Smooth muscle cell (in vitro differentiated cells): ENCODE results near the gene SCART1. TPM values are rescaled to one million over a fixed set of nuclear protein-coding genes. Genes with fewer than 3 reads are reported as not detected.

ENCODE experiments used
- DNase-seq: peaks from one replicate; lab custom pipeline; 2025; ENCODE audit not compliant: unreplicated experiment; lab: John Stamatoyannopoulos, UW
- H2AFZ ChIP-seq: fragments of 200-600 bp; sonication (generic); 2 replicates; pipeline ENCODE4 v1.6.0; 2016; ENCODE audit warnings: antibody characterized with exemption, low read depth, mild to moderate bottlenecking
- H3F3A ChIP-seq: fragments of 200-600 bp; sonication (generic); 2 replicates; pipeline ENCODE4 v1.6.0; 2017; ENCODE audit warnings: antibody characterized with exemption, low read depth
- H3K27ac ChIP-seq: fragments of 200-600 bp; sonication (generic); 2 replicates; pipeline ENCODE4 v1.5.1; 2016; ENCODE audit warnings: low read depth, mild to moderate bottlenecking
- H3K27me3 ChIP-seq: fragments of 200-600 bp; sonication (generic); 2 replicates; pipeline ENCODE4 v1.6.1; 2016; ENCODE audit warnings: low read depth, mild to moderate bottlenecking
- H3K36me3 ChIP-seq: fragments of 200-600 bp; sonication (generic); 2 replicates; pipeline ENCODE4 v1.5.1; 2016; ENCODE audit warnings: low read depth
- H3K4me1 ChIP-seq: fragments of 200-600 bp; sonication (generic); 2 replicates; pipeline ENCODE4 v1.5.1; 2016; ENCODE audit warnings: low read depth
- H3K4me2 ChIP-seq: fragments of 200-600 bp; sonication (generic); 2 replicates; pipeline ENCODE4 v1.6.0; 2016; ENCODE audit warnings: mild to moderate bottlenecking
- H3K4me3 ChIP-seq: fragments of 200-600 bp; sonication (generic); 2 replicates; pipeline ENCODE4 v1.5.1; 2016; ENCODE audit warnings: mild to moderate bottlenecking
- H3K79me2 ChIP-seq: fragments of 200-600 bp; sonication (generic); 2 replicates; pipeline ENCODE4 v1.6.0; 2016; ENCODE audit warnings: low read depth, mild to moderate bottlenecking
- H3K9ac ChIP-seq: fragments of 200-600 bp; sonication (generic); 2 replicates; pipeline ENCODE4 v1.6.0; 2016; ENCODE audit warnings: low read depth
- H3K9me3 ChIP-seq: fragments of 200-600 bp; sonication (generic); replicated peaks from 2 replicates; pipeline ENCODE4 v1.5.1; 2016; ENCODE audit warnings: low read depth
- H4K20me1 ChIP-seq: fragments of 200-600 bp; sonication (generic); 2 replicates; pipeline ENCODE4 v1.6.0; 2016; ENCODE audit warnings: low read depth
- WGBS: methylation state at CpG from one replicate; pipeline ENCODE4 v1.1.7; 2016; ENCODE audit warnings: low lambda C conversion rate; 5-methylcytosine and 5-hydroxymethylcytosine counted together
- polyA plus RNA-seq: library from polyadenylated mRNA; unstranded; fragments of >200 nt; fragmentation: Nextera tagmentation; extraction: Ambion mirVana; gene quantifications from 2 replicates; pipeline ENCODE4 v1.2.1, GENCODE V29; 2016
- total RNA-seq: library from RNA; depleted of rRNA; stranded (reverse); fragments of >200 nt; gene quantifications from 2 replicates; pipeline ENCODE4 v1.2.3, GENCODE V29; 2014
- TF ChIP-seq, protein P1 (sequence below): fragments of 200-600 bp; sonication (generic); IDR thresholded peaks from 2 replicates; pipeline ENCODE4 v1.5.1; 2017; ENCODE audit warnings: borderline replicate concordance, mild to moderate bottlenecking, antibody characterized with exemption; ENCODE audit not compliant: insufficient read depth, poor library complexity, severe bottlenecking

The SCART1 gene
- total and polyA plus RNA-seq, 2 experiments from 2014 or later = 0.45 to 2.2 TPM

- Histone ChIP-seq H3K79me2 (no peaks in the 10 kb centered on the region), H3K36me3 (no peaks in the 10 kb centered on the region), H3K9me3 (peaks cover 11% of the 10 kb centered on the region), H3K9ac (no peak overlapping the region), H3K27me3 (no peaks in the 10 kb centered on the region), H3F3A (no peaks in the 10 kb centered on the region), H4K20me1 (no peaks in the 10 kb centered on the region), H3K4me3 (no peak overlapping the region), H2AFZ (no peak overlapping the region), H3K4me2 (no peak overlapping the region), H3K27ac (no peak overlapping the region), H3K4me1 (no peaks in the 10 kb centered on the region)
- WGBS = 75% methylated on average over 2 of the region's 2 CpGs
- DNase-seq = no peak
- TF ChIP-seq, protein P1, sequence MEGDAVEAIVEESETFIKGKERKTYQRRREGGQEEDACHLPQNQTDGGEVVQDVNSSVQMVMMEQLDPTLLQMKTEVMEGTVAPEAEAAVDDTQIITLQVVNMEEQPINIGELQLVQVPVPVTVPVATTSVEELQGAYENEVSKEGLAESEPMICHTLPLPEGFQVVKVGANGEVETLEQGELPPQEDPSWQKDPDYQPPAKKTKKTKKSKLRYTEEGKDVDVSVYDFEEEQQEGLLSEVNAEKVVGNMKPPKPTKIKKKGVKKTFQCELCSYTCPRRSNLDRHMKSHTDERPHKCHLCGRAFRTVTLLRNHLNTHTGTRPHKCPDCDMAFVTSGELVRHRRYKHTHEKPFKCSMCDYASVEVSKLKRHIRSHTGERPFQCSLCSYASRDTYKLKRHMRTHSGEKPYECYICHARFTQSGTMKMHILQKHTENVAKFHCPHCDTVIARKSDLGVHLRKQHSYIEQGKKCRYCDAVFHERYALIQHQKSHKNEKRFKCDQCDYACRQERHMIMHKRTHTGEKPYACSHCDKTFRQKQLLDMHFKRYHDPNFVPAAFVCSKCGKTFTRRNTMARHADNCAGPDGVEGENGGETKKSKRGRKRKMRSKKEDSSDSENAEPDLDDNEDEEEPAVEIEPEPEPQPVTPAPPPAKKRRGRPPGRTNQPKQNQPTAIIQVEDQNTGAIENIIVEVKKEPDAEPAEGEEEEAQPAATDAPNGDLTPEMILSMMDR = no peak
Measured at GRCh38 chr10:133474027-133474426, 20.3 kb downstream of the SCART1 start.

GRCh38 chr10:133474665-133475424, 21.1 kb downstream of the SCART1 start:
- H3K4me3 ChIP-seq = no peak overlapping the region
- no peak for DNase-seq
- H3K27me3 ChIP-seq = no peaks in the 10 kb centered on the region
- H3K36me3 ChIP-seq = no peaks in the 10 kb centered on the region
- no peak overlapping the region for H3K9ac ChIP-seq
- H3K4me1 ChIP-seq = no peaks in the 10 kb centered on the region
- peaks cover 7% of the 10 kb centered on the region for H3K9me3 ChIP-seq
- TF ChIP-seq, protein P1 = no peak
- no peaks in the 10 kb centered on the region for H3K79me2 ChIP-seq
- no peak overlapping the region for H3K4me2 ChIP-seq
- H4K20me1 ChIP-seq = no peaks in the 10 kb centered on the region
- 69% methylated on average over 12 of the region's 12 CpGs for WGBS
- H3F3A ChIP-seq = no peaks in the 10 kb centered on the region
- no peak overlapping the region for H2AFZ ChIP-seq
- no peak overlapping the region for H3K27ac ChIP-seq

GRCh38 chr10:133475425-133475734, 21.6 kb downstream of the SCART1 start:
- Histone ChIP-seq H2AFZ (no peak overlapping the region), H3F3A (no peaks in the 10 kb centered on the region), H3K9me3 (peaks cover 1% of the 10 kb centered on the region), H3K27ac (no peak overlapping the region), H3K27me3 (no peaks in the 10 kb centered on the region), H3K4me1 (no peaks in the 10 kb centered on the region), H3K79me2 (no peaks in the 10 kb centered on the region), H3K36me3 (no peaks in the 10 kb centered on the region), H4K20me1 (no peaks in the 10 kb centered on the region), H3K4me3 (no peak overlapping the region), H3K4me2 (no peak overlapping the region), H3K9ac (no peak overlapping the region)
- TF ChIP-seq, protein P1 = no peak
- DNase-seq = no peak
- WGBS = 81% methylated on average over 5 of the region's 5 CpGs
